Ishikawa (cell line): ENCODE data around the gene PLEKHB1.

Experiments
- CEBPB ChIP-seq: IDR thresholded peaks from 2 replicates; pipeline ENCODE4 v1.6.1; 2012
- CREB1 ChIP-seq: IDR thresholded peaks from 2 replicates; pipeline ENCODE4 v1.6.1; 2012; ENCODE audit warnings: low read depth
- EGR1 ChIP-seq: IDR thresholded peaks from 2 replicates; pipeline ENCODE4 v1.6.1; 2012
- EP300 ChIP-seq: IDR thresholded peaks from 2 replicates; pipeline ENCODE4 v1.6.1; 2012; ENCODE audit warnings: borderline replicate concordance
- FOXM1 ChIP-seq: IDR thresholded peaks from 2 replicates; pipeline ENCODE4 v1.6.1; 2012; ENCODE audit warnings: low read depth, borderline replicate concordance
- NFIC ChIP-seq: IDR thresholded peaks from 2 replicates; pipeline ENCODE4 v1.6.1; 2012
- RAD21 ChIP-seq: IDR thresholded peaks from 2 replicates; pipeline ENCODE4 v1.6.1; 2012; ENCODE audit warnings: low read depth
- TAF1 ChIP-seq: IDR thresholded peaks from 2 replicates; pipeline ENCODE4 v1.6.1; 2012; ENCODE audit warnings: low read depth, mild to moderate bottlenecking
- TCF12 ChIP-seq: IDR thresholded peaks from 2 replicates; pipeline ENCODE4 v1.6.1; 2012; ENCODE audit warnings: low read depth
- USF1 ChIP-seq: IDR thresholded peaks from 2 replicates; pipeline ENCODE4 v1.6.1; 2012
- YY1 ChIP-seq: IDR thresholded peaks from 2 replicates; pipeline ENCODE4 v1.6.1; 2012; ENCODE audit warnings: low read depth
- TF ChIP-seq, protein P1 (sequence below): IDR thresholded peaks from 2 replicates; pipeline ENCODE4 v1.6.1; 2012
- TF ChIP-seq, protein P2 (sequence below): IDR thresholded peaks from 2 replicates; pipeline ENCODE4 v1.6.1; 2012; ENCODE audit warnings: low read depth, mild to moderate bottlenecking

DNA sequence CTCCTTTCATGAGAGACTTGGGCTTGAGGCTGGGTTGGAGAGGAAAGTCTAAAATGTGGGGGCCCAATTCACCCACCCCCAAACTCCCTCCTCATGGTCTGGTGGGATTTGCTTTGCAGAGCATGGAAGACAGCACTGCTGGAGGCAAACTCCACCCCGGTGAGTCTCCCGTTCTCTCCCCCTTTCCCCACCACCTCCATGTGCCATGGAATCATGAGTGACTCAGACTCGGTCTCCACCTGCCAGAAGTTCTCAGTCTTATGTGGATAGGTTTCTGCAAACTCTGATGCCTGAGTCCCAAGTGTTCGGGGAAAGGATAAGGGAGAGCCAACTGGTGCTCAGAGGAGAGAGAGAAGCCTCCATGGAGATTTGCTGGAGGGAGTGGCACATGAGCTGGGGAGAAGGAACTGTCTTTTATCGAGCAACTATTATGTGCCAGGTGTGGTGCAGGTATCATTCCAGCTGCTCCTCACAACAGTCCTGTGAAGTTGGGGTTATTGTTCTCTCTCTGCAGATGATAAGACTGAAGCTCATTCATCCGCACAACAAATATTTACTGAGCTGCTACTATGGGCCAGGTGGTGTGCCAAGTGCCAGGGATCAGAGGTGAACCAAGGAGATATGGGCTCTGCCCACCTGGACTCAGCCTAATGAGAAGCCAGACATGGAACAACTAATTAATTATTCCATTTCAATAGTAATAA is 6.6 kb downstream of the PLEKHB1 start:
- no peak for TF ChIP-seq NFIC
- TF ChIP-seq, protein P1, sequence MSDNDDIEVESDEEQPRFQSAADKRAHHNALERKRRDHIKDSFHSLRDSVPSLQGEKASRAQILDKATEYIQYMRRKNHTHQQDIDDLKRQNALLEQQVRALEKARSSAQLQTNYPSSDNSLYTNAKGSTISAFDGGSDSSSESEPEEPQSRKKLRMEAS: no peak
- TF ChIP-seq CREB1: no peak
- TF ChIP-seq, protein P2, sequence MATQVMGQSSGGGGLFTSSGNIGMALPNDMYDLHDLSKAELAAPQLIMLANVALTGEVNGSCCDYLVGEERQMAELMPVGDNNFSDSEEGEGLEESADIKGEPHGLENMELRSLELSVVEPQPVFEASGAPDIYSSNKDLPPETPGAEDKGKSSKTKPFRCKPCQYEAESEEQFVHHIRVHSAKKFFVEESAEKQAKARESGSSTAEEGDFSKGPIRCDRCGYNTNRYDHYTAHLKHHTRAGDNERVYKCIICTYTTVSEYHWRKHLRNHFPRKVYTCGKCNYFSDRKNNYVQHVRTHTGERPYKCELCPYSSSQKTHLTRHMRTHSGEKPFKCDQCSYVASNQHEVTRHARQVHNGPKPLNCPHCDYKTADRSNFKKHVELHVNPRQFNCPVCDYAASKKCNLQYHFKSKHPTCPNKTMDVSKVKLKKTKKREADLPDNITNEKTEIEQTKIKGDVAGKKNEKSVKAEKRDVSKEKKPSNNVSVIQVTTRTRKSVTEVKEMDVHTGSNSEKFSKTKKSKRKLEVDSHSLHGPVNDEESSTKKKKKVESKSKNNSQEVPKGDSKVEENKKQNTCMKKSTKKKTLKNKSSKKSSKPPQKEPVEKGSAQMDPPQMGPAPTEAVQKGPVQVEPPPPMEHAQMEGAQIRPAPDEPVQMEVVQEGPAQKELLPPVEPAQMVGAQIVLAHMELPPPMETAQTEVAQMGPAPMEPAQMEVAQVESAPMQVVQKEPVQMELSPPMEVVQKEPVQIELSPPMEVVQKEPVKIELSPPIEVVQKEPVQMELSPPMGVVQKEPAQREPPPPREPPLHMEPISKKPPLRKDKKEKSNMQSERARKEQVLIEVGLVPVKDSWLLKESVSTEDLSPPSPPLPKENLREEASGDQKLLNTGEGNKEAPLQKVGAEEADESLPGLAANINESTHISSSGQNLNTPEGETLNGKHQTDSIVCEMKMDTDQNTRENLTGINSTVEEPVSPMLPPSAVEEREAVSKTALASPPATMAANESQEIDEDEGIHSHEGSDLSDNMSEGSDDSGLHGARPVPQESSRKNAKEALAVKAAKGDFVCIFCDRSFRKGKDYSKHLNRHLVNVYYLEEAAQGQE: no peak
- TF ChIP-seq RAD21: no peak
- TF ChIP-seq EP300: no peak
- no peak for TF ChIP-seq CEBPB
- no peak for TF ChIP-seq TCF12
- TF ChIP-seq FOXM1: no peak
- no peak for TF ChIP-seq YY1
- TF ChIP-seq TAF1: no peak
- no peak for TF ChIP-seq EGR1
- no peak for TF ChIP-seq USF1
